OCI-LY1 (cell line): ENCODE results near the gene HAUS8.

Source experiments
- CTCF ChIP-seq: fragments of 200-600 bp; sonication (generic), shearing (Covaris generic); IDR thresholded peaks from 2 replicates; pipeline ENCODE4 v1.5.1; 2017; ENCODE audit warnings: mild to moderate bottlenecking, antibody characterized with exemption, low read length, moderate library complexity, mixed read lengths
- EZH2 ChIP-seq: fragments of 200-600 bp; sonication (generic), shearing (Covaris generic); IDR thresholded peaks from 2 replicates; pipeline ENCODE4 v1.8.0; 2017; ENCODE audit warnings: borderline replicate concordance, mixed run types, mild to moderate bottlenecking, antibody characterized with exemption, low read length, moderate library complexity, mixed read lengths

GRCh38 chr19:17045907-17046502 is 29.2 kb downstream of the HAUS8 start:
- TF ChIP-seq CTCF = no peak
- no peak for TF ChIP-seq EZH2
